Natural killer cell (primary cell): Measurements from ENCODE around the gene DNAJC13. TPM values are rescaled to one million over a fixed set of nuclear protein-coding genes. Genes with fewer than 3 reads are reported as not detected.

Experiments
- ATAC-seq, 3 donors: fragments of 150-1000 bp in 2 of 3; fragments of 200-7000 bp in 1 of 3; cut with Tn5 transposase; 1 replicate in 1 of 3; 2 replicates in 2 of 3; pipeline ENCODE4 v1.10.0; 2021; ENCODE audit warnings: mild to moderate bottlenecking in 2 of 3, moderate library complexity in 2 of 3
- DNase-seq, 2 donors: peaks; one replicate each; pipeline versions ENCODE4 v3.0.0 to v3.0.0-alpha.2; 2013 to 2021; ENCODE audit warnings: mixed read lengths in 1 of 2
- H3K27ac ChIP-seq: one replicate; pipeline ENCODE4 v1.5.1; 2013; ENCODE audit warnings: mild to moderate bottlenecking, low read length
- H3K27me3 ChIP-seq: one replicate; pipeline ENCODE4 v1.6.1; 2013; ENCODE audit warnings: low read length; ENCODE audit not compliant: control insufficient read depth, insufficient read depth
- H3K36me3 ChIP-seq: one replicate; pipeline ENCODE4 v1.6.1; 2013; ENCODE audit warnings: low read length; ENCODE audit not compliant: control insufficient read depth, insufficient read depth
- H3K4me1 ChIP-seq: one replicate; pipeline ENCODE4 v1.6.1; 2013; ENCODE audit warnings: low read length; ENCODE audit not compliant: control insufficient read depth, insufficient read depth
- H3K4me3 ChIP-seq: one replicate; pipeline ENCODE4 v1.5.1; 2013; ENCODE audit warnings: low read length
- H3K9me3 ChIP-seq: one replicate; pipeline ENCODE4 v1.6.1; 2013; ENCODE audit warnings: low read length; ENCODE audit not compliant: control insufficient read depth, insufficient read depth
- H3K27ac Mint-ChIP-seq, 2 donors: one replicate each; pipeline ENCODE4 v1.8.0; 2022; ENCODE audit warnings: mild to moderate bottlenecking in 2 of 2, mixed read lengths in 2 of 2, moderate library complexity in 1 of 2
- H3K27me3 Mint-ChIP-seq, 2 donors: one replicate each; pipeline ENCODE4 v1.8.0; 2022; ENCODE audit warnings: low read depth in 2 of 2, mixed read lengths in 2 of 2
- H3K36me3 Mint-ChIP-seq: one replicate; pipeline ENCODE4 v1.8.0; 2022; ENCODE audit warnings: mixed read lengths
- H3K4me1 Mint-ChIP-seq, 2 donors: one replicate each; pipeline ENCODE4 v1.8.0; 2022; ENCODE audit warnings: mixed read lengths in 2 of 2
- H3K4me3 Mint-ChIP-seq: one replicate; pipeline ENCODE4 v1.8.0; 2022; ENCODE audit warnings: mild to moderate bottlenecking, moderate library complexity, mixed read lengths
- H3K9me3 Mint-ChIP-seq, 2 donors: one replicate each; pipeline ENCODE4 v1.8.0; 2022; ENCODE audit warnings: mixed read lengths in 2 of 2
- WGBS: methylation state at CpG from one replicate; pipeline ENCODE4 v1.1.7; 2013; ENCODE audit warnings: missing lambda C conversion rate; ENCODE audit not compliant: insufficient coverage; 5-methylcytosine and 5-hydroxymethylcytosine counted together
- intact Hi-C: fragments of 100-400 bp; cut with micrococcal nuclease; formaldehyde crosslinking; loops from one replicate; pipeline ENCODE4 v1.14.2; 2022
- total RNA-seq, 4 donors: library from RNA; stranded (reverse); fragments of 120-200 nt in 1 of 4; gene quantifications; one replicate each; pipeline versions ENCODE4 v1.2.3 to v1.2.4, GENCODE V29; 2013 to 2022
- TF ChIP-seq, protein P1 (sequence below): fragments of 200-600 bp; IDR thresholded peaks from one replicate; pipeline ENCODE4 v1.8.0; 2022; ENCODE audit warnings: antibody characterized with exemption

Gene DNAJC13
- total RNA-seq, 3 donors from 2014 or later (not counting 1 experiment from before 2014, with no cell fraction given) = 30.5 to 44.0 (median 42.9) TPM

DNA sequence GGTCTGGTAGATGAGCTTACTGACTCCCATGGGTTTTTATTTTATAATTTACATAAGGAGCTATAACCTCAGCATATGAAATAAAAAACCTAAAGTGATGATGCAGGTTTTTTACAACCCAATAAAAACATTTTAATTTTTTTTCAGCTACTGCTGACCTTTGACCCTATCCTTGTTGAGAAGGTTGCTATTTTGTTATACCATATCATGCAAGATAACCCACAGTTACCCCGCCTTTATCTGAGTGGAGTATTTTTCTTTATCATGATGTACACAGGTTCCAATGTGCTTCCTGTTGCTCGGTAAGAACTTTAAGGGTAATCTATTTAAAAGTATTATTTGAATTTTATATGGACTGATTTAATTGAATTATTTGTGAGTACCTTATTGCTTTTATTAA is 70.8 kb downstream of the DNAJC13 start:
- no peaks in the 10 kb centered on the region for H3K27me3 Mint-ChIP-seq
- TF ChIP-seq, protein P1, sequence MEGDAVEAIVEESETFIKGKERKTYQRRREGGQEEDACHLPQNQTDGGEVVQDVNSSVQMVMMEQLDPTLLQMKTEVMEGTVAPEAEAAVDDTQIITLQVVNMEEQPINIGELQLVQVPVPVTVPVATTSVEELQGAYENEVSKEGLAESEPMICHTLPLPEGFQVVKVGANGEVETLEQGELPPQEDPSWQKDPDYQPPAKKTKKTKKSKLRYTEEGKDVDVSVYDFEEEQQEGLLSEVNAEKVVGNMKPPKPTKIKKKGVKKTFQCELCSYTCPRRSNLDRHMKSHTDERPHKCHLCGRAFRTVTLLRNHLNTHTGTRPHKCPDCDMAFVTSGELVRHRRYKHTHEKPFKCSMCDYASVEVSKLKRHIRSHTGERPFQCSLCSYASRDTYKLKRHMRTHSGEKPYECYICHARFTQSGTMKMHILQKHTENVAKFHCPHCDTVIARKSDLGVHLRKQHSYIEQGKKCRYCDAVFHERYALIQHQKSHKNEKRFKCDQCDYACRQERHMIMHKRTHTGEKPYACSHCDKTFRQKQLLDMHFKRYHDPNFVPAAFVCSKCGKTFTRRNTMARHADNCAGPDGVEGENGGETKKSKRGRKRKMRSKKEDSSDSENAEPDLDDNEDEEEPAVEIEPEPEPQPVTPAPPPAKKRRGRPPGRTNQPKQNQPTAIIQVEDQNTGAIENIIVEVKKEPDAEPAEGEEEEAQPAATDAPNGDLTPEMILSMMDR = no peak
- Histone ChIP-seq H3K4me1 (no peaks in the 10 kb centered on the region), H3K4me3 (no peak overlapping the region), H3K36me3 (peaks cover 80% of the 10 kb centered on the region), H3K27me3 (no peaks in the 10 kb centered on the region), H3K9me3 (no peaks in the 10 kb centered on the region), H3K27ac (no peak overlapping the region)
- no peak for DNase-seq
- no peak overlapping the region for H3K27ac Mint-ChIP-seq
- no peaks in the 10 kb centered on the region for H3K9me3 Mint-ChIP-seq
- H3K36me3 Mint-ChIP-seq = no peaks in the 10 kb centered on the region
- H3K4me1 Mint-ChIP-seq = no peaks in the 10 kb centered on the region
- no peak overlapping the region for H3K4me3 Mint-ChIP-seq
- 50% methylated on average over 1 of the region's 2 CpGs for WGBS
- intact Hi-C loops = no loop called here
- no peak for ATAC-seq

- intact Hi-C loops = no loop called here
- ATAC-seq = no peak
- WGBS = 98% methylated on average over 3 of the region's 3 CpGs
Observed at GRCh38 chr3:132499071-132499470, 81.8 kb downstream of the DNAJC13 start.

GRCh38 chr3:132503559-132503958 is 86.3 kb downstream of the DNAJC13 start:
- no peak for ATAC-seq
- H3K9me3 ChIP-seq = no peaks in the 10 kb centered on the region
- no peaks in the 10 kb centered on the region for H3K4me1 ChIP-seq
- no peak overlapping the region for H3K27ac ChIP-seq
- H3K27ac Mint-ChIP-seq = no peak overlapping the region
- peaks cover 87% of the 10 kb centered on the region for H3K36me3 ChIP-seq
- H3K36me3 Mint-ChIP-seq = peaks cover 40% of the 10 kb centered on the region
- no peaks in the 10 kb centered on the region for H3K27me3 Mint-ChIP-seq
- no peak for DNase-seq
- TF ChIP-seq, protein P1 = no peak
- no peak overlapping the region for H3K4me3 Mint-ChIP-seq
- no peak overlapping the region for H3K4me3 ChIP-seq
- intact Hi-C loops = no loop called here
- no peaks in the 10 kb centered on the region for H3K27me3 ChIP-seq
- H3K9me3 Mint-ChIP-seq = no peaks in the 10 kb centered on the region
- no peaks in the 10 kb centered on the region for H3K4me1 Mint-ChIP-seq
- 91% methylated on average over 1 of the region's 1 CpG for WGBS

More at GRCh38 chr3:132499071-132499470, 81.8 kb downstream of the DNAJC13 start:
- TF ChIP-seq, protein P1 = no peak
- Histone ChIP-seq H3K36me3 (peaks cover 89% of the 10 kb centered on the region), H3K4me1 (no peaks in the 10 kb centered on the region), H3K27ac (no peak overlapping the region), H3K9me3 (no peaks in the 10 kb centered on the region), H3K27me3 (no peaks in the 10 kb centered on the region), H3K4me3 (no peak overlapping the region)
- Mint-ChIP-seq H3K4me3 (no peak overlapping the region), H3K9me3 (no peaks in the 10 kb centered on the region), H3K4me1 (peaks cover 0 to 5% of the 10 kb centered on the region in 2 donors), H3K36me3 (peaks cover 28% of the 10 kb centered on the region), H3K27ac (no peak overlapping the region), H3K27me3 (no peaks in the 10 kb centered on the region)
- no peak for DNase-seq

GRCh38 chr3:132504375-132504933 is 87.2 kb downstream of the DNAJC13 start:
- peaks cover 47% of the 10 kb centered on the region for H3K36me3 Mint-ChIP-seq
- ATAC-seq = no peak

More at GRCh38 chr3:132504375-132504933, 87.2 kb downstream of the DNAJC13 start:
- H3K27ac Mint-ChIP-seq = no peak overlapping the region
- no peaks in the 10 kb centered on the region for H3K27me3 Mint-ChIP-seq
- H3K9me3 Mint-ChIP-seq = no peaks in the 10 kb centered on the region
- intact Hi-C loops = no loop called here
- Histone ChIP-seq H3K4me1 (no peaks in the 10 kb centered on the region), H3K9me3 (no peaks in the 10 kb centered on the region), H3K27me3 (no peaks in the 10 kb centered on the region), H3K27ac (no peak overlapping the region), H3K4me3 (no peak overlapping the region), H3K36me3 (peaks cover 89% of the 10 kb centered on the region)
- no peak overlapping the region for H3K4me3 Mint-ChIP-seq
- no peaks in the 10 kb centered on the region for H3K4me1 Mint-ChIP-seq
- TF ChIP-seq, protein P1 = no peak
- DNase-seq = no peak
